Measurements from ENCODE around the gene NTF3.

NTF3 gene

GRCh38 chr12:5489760-5490406, 58.0 kb downstream of the NTF3 start:
- no peak for DNase-seq

- no peak for DNase-seq
Measured at GRCh38 chr12:5492562-5492961, 60.7 kb downstream of the NTF3 start.

DNA sequence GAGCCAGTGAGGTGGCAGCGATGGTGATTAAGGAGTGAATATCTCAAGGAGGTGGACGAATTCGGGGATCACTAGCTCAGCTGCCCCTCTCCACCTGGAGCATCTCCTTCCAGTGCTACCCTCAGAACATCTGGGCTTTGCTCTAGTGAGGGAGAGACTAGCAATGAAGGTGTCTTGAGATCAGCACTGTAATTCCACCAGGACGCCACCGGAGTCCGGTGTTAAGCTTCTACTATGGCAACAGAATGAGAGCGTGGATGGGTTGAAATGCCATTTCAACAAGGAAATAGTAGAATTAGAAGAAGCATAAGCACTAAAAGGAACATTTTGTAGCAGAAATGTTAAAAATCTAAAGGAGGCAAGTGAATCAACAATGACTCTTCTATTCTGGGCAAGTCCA, 61.1 kb downstream of the NTF3 start:
- DNase-seq = no peak

- no peak for DNase-seq
Measured at GRCh38 chr12:5494343-5494742, 62.4 kb downstream of the NTF3 start.

DNA sequence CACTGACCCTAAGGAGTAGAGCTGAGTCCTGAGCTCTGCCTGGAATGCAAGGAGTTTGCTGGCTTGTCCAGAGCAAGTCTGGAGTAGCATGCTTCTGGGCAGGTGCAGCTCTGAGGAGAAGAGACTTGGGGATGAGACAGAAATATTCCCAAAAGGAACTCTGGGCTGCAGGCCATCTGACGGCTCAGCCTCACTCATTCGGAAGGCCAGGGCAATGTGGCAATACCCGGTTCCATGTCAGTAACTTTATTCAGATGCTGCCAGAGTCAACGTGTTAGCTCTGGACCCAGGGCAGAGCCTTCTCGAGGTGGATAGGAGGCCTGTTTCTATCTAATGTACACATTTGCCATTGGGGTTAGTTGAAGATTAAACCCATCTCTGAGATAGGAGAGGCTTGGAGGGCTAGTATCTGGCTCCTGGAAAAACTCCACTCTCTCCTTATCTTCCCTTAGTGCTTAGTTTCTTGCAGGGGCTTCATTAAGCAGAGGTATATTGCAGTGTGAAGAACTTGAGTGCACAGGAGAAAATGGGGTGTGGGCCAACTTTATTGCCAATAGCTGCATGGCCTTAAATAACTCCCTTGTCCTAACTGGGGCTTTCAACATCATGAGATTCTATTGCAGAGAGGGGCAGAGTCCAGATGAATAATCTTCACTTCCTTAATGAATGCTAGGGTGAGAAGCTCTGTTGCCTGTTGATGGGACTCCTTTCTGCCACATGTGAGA, 65.6 kb downstream of the NTF3 start:
- DNase-seq = no peak

- no peak for DNase-seq
Measured at GRCh38 chr12:5498076-5498475, 66.2 kb downstream of the NTF3 start.

DNA sequence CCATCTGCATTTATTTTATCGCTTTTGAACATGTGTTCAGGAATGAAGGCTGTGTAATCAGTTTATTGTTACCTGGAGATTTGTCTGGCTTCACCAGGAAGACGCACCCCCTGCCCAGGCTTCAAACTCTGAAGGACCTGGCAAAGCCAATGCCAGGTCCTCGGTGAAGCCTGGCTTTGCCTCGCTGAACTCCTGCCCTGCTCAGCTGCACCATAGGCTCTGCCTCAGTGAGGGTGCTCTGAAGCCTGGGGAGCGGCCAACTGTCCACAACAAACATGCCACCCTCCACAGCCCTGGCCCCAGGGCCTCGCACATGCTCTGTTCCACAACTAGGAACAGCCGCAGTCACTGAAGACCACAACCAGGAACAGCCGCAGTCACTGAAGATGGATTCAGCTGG, 66.9 kb downstream of the NTF3 start:
- DNase-seq = no peak

- no peak for DNase-seq
Measured at GRCh38 chr12:5499566-5500330, 67.8 kb downstream of the NTF3 start.

GRCh38 chr12:5500331-5500659, 68.4 kb downstream of the NTF3 start:
- no peak for DNase-seq

GRCh38 chr12:5503774-5504173, 71.9 kb downstream of the NTF3 start:
- DNase-seq = no peak

- DNase-seq = no peak
Measured at GRCh38 chr12:5505116-5505515, 73.2 kb downstream of the NTF3 start.

DNA sequence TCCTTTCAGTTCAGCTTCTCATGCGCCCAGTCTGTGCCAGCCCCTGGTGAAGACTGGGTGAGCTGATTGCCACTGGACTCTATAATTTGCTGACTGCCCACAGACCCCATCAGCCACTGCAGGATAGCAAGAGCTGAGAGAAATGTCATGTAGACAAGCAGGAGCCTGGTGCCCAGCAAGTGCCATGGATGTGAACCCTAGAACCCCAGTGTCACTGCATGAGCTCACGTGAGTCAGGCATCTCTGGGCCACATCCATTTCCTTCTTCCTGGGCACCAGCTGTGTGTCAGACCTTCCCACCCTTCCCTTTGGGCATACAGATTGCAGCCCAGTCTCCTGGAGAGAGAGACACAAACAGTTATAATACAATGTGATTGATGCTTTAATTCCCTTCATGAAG, 73.8 kb downstream of the NTF3 start:
- no peak for DNase-seq

DNA sequence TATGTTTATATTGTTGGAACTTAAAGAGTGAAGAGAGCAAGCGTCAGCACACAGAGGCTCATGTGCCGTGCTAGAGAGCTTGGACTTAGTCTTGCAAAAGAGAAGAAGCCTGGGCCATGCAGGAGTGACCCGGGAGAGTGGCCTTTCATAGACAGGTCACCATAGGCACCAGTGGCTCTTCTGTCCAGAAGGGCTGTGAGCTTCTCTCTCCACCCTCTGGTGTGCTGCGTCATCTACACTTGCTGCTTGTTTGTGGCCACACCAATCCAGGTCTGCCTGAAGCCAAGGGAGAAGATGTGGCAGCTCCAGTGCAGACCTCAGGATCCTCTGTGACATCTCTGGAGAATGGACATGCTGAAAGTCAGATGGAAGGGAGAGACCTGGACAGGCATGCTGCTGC, 74.4 kb downstream of the NTF3 start:
- DNase-seq = no peak

- no peak for DNase-seq
Measured at GRCh38 chr12:5506821-5507231, 74.9 kb downstream of the NTF3 start.

DNA sequence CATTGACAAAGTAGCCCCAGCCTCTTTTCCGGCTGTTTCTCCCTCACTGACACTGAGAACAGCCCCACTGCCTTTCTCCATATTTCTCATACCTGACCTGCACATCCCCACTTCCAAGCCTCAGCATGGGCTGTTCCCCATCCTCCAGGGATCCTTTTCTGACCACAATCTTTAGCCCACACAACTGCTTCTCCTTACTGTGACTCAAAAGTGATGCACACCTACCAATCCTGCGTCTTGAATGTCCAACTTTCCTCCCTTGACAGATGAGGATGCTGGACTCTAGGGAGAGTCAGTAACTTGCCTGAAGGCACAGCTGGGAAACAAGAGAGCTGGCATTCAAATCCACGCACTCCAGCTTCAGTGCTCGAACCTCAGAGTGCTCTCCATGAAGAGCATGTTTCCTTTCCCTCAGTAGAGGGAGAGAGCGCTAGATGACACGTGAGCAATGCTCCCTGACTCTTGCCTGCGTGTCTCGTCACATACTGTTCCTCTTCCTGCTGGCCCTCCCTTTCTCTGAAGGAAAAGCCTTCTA, 75.6 kb downstream of the NTF3 start:
- DNase-seq = no peak

- no peak for DNase-seq
Measured at GRCh38 chr12:5507944-5508343, 76.0 kb downstream of the NTF3 start.

GRCh38 chr12:5509102-5509501, 77.2 kb downstream of the NTF3 start:
- DNase-seq = no peak

DNA sequence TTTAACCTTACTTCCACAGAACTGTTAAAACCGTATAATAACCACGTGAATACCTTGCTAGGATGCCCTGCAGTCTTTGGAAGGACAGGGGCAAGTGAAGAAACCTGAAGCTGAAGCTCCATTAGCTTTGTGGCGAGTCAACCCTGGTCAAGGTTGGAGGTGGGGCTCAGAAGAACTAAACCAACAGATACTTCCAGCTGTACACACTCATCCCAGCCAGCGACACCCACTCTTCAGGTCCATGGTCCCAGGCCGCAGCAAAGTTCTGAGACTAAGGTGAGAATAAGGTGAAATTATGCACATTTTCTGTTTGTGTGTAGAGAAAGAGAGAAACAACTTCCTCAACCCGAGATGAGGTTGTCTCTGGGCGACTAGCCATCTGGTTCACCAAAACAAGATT, 77.6 kb downstream of the NTF3 start:
- no peak for DNase-seq

GRCh38 chr12:5510251-5510805, 78.4 kb downstream of the NTF3 start:
- DNase-seq = no peak

DNA sequence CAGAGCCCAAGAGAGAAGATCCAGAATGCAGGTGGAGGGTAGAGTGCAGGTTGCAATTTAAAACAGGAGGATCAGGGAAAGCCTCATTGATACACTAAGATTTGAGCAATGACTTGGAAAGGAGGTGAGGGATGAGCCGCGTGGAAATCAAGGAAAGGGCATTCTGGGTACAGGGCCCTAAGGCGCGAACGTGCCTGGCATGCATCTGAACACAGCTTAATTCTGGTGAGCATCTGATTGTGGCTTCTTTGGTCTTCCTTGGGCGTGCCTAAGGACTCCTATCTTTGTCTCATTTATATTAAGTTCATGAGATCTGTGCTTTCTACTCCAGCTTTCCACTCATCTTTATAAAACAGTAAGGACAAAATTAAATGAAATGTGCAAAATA, 79.3 kb downstream of the NTF3 start:
- no peak for DNase-seq

GRCh38 chr12:5511644-5512600, 80.0 kb downstream of the NTF3 start:
- no peak for DNase-seq

DNA sequence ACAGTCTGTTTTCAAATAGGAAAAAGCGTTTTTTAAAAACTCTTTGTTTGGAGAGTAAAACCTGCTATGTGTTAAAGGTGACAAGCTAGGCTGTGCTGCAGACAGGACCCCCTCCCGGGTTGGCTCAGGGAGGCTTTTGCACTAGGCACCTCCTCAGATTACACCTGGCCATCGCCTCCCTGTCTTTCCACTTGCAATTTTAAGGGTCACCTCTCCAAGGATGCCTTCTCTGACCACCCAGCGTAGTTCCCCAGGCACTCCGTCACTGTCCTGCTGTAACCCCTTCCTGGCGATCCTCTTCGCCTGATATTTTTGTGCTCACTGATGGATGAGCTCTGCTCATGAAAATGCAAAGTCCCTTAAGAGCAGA, 80.7 kb downstream of the NTF3 start:
- no peak for DNase-seq

GRCh38 chr12:5513406-5513805, 81.5 kb downstream of the NTF3 start:
- DNase-seq = no peak

Measured in CD4-positive, alpha-beta T cell treated with Interleukin-17A for 4 hours (primary cell).